Rectal smooth muscle tissue (tissue), 1 donor: ENCODE data around the gene RARS2.

Experiments used
- H3K27ac ChIP-seq: one replicate; pipeline ENCODE4 v1.7.0; 2013; ENCODE audit warnings: low read depth, low read length, inconsistent platforms
- H3K27me3 ChIP-seq: one replicate; pipeline ENCODE4 v1.7.0; 2013; ENCODE audit warnings: low read length; ENCODE audit not compliant: control insufficient read depth, insufficient read depth
- H3K36me3 ChIP-seq: one replicate; pipeline ENCODE4 v1.7.0; 2013; ENCODE audit warnings: low read length; ENCODE audit not compliant: control insufficient read depth, insufficient read depth
- H3K4me1 ChIP-seq: one replicate; pipeline ENCODE4 v1.7.0; 2013; ENCODE audit warnings: low read length; ENCODE audit not compliant: control insufficient read depth, insufficient read depth
- H3K4me3 ChIP-seq: one replicate; pipeline ENCODE4 v1.7.0; 2013; ENCODE audit warnings: low read length
- H3K9ac ChIP-seq: one replicate; pipeline ENCODE4 v1.7.0; 2013; ENCODE audit warnings: low read length

RARS2 gene

GRCh38 chr6:87606199-87606598, 16.4 kb upstream of the RARS2 start:
- peaks cover 2% of the 10 kb centered on the region for H3K36me3 ChIP-seq
- no peak overlapping the region for H3K9ac ChIP-seq
- no peaks in the 10 kb centered on the region for H3K27me3 ChIP-seq
- no peaks in the 10 kb centered on the region for H3K4me1 ChIP-seq
- H3K4me3 ChIP-seq: no peak overlapping the region
- H3K27ac ChIP-seq: no peak overlapping the region

DNA sequence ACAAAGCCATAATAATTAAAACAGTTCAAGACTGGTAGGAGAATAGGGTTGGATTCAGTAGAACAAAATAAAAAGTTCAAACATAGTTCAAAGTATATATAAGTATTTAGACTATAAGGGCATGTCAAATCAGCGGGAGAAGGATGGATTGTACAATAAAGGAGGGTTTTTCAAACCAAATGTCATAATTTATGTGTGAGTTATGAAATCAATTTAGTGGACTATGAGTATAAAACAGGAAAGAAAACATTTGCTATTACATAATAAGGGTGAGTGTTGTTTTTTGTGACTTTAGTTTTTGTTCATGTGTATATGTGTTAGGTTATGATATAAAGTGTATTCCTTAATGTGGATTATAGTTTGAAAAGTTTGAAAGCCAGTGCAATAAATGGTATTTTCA, 10.8 kb upstream of the RARS2 start:
- H3K27me3 ChIP-seq: no peaks in the 10 kb centered on the region
- H3K36me3 ChIP-seq: no peaks in the 10 kb centered on the region
- no peak overlapping the region for H3K9ac ChIP-seq
- no peak overlapping the region for H3K4me3 ChIP-seq
- H3K27ac ChIP-seq: no peak overlapping the region
- no peaks in the 10 kb centered on the region for H3K4me1 ChIP-seq

- H3K36me3 ChIP-seq: no peaks in the 10 kb centered on the region
- no peaks in the 10 kb centered on the region for H3K27me3 ChIP-seq
- peak overlapping the region; percentile 91 for H3K4me3 ChIP-seq
- no peak overlapping the region for H3K9ac ChIP-seq
- H3K27ac ChIP-seq: no peak overlapping the region
- H3K4me1 ChIP-seq: peaks cover 11% of the 10 kb centered on the region
These were observed 1.2 kb upstream of the RARS2 start for GRCh38 chr6:87590990-87591389.

- Histone ChIP-seq H3K27ac (peak overlapping the region; percentile 76), H3K27me3 (no peaks in the 10 kb centered on the region), H3K9ac (peak overlapping the region; percentile 79), H3K36me3 (no peaks in the 10 kb centered on the region), H3K4me3 (peak overlapping the region; percentile 91), H3K4me1 (peaks cover 11% of the 10 kb centered on the region)
These were observed 662 bp upstream of the RARS2 start for GRCh38 chr6:87590417-87590880.

DNA sequence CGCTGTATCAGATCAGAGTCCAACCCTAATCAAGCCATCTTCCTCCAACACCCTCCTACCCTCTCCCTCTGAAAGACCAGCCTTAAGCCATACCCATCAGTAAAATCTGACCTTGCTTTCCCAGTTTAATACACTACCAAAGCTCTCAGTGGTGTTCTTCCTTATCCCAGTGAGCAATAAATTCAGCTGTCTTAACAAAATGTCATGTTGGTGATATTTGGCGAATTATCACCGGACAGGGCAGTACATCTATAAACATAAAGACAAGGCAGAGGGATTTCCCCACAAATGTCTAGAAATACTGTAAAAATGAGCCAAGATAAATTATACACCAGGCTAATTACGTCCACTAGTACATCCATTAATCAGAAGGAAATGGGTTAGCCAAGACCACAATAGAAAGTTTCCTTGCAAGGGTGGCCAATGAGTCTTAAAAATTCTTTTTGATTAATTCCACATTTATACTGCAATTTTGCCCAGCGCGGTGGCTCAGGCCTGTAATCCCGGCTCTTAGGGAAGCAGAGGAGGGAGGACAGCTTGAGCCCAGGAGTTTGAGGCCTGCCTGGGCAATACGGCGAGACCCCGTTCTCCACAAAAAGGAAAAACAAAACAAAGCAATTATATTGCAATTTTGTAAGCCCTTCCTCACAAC, 905 bp downstream of the RARS2 start:
- H3K9ac ChIP-seq: peak overlapping the region; percentile 79
- H3K4me3 ChIP-seq: peak overlapping the region; percentile 91
- H3K27me3 ChIP-seq: no peaks in the 10 kb centered on the region
- no peaks in the 10 kb centered on the region for H3K36me3 ChIP-seq
- H3K27ac ChIP-seq: no peak overlapping the region
- peaks cover 11% of the 10 kb centered on the region for H3K4me1 ChIP-seq

GRCh38 chr6:87586371-87587077, 3.3 kb downstream of the RARS2 start:
- Histone ChIP-seq H3K4me3 (no peak overlapping the region), H3K36me3 (peaks cover 3% of the 10 kb centered on the region), H3K27ac (no peak overlapping the region), H3K27me3 (no peaks in the 10 kb centered on the region), H3K4me1 (peaks cover 11% of the 10 kb centered on the region), H3K9ac (no peak overlapping the region)

- Histone ChIP-seq H3K4me1 (peaks cover under 1% of the 10 kb centered on the region), H3K9ac (no peak overlapping the region), H3K27me3 (no peaks in the 10 kb centered on the region), H3K4me3 (no peak overlapping the region), H3K27ac (no peak overlapping the region), H3K36me3 (peaks cover 3% of the 10 kb centered on the region)
These were observed 6.0 kb downstream of the RARS2 start for GRCh38 chr6:87583822-87584221.

DNA sequence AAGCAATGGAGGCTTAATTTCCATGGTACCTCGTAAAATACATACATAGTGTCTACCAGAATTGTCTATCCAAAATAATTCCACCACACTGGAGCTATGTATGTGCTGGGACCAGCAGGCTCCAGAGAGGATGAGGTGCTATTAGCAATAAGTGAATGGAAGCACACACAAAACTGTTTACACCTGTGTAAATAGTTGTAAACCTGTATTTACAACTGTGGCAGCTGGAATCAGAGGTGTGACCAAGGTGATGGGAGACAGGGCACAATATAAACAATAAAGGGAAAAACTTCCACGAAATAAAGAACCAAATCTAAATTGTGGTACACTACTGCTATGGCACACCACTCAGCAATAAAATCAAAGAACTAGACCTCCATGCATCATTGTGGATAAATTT, 14.4 kb downstream of the RARS2 start:
- H3K9ac ChIP-seq: no peak overlapping the region
- no peaks in the 10 kb centered on the region for H3K36me3 ChIP-seq
- H3K4me3 ChIP-seq: no peak overlapping the region
- no peak overlapping the region for H3K27ac ChIP-seq
- H3K4me1 ChIP-seq: peaks cover 7% of the 10 kb centered on the region
- no peaks in the 10 kb centered on the region for H3K27me3 ChIP-seq

DNA sequence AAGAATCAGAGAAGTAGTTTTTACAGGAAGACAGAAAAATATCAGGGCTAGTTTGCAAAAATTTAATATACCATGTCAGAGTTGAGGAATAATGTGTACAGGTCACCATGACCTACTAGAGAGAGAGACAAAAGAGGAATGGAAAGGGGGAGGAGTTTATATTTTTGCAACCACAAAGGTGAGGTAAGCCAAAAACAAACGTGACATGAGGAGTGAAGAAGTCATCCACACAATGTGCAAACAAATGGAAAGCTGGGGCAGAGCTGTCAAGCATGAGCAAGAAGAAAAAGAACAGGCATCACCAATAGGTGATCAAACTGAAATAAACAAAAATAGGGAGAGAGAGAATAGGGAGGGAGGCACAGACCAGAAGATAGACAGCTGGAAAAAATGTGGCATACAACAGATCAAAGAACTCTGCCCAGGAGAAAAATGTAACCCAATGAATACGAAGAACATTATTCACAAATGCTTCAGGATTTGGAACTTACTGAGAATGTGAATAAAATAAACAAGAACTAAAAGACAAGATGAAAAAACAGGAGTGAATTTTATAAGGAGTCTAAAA, 15.5 kb downstream of the RARS2 start:
- Histone ChIP-seq H3K9ac (no peak overlapping the region), H3K4me1 (peaks cover 7% of the 10 kb centered on the region), H3K27ac (no peak overlapping the region), H3K4me3 (no peak overlapping the region), H3K27me3 (no peaks in the 10 kb centered on the region), H3K36me3 (no peaks in the 10 kb centered on the region)

DNA sequence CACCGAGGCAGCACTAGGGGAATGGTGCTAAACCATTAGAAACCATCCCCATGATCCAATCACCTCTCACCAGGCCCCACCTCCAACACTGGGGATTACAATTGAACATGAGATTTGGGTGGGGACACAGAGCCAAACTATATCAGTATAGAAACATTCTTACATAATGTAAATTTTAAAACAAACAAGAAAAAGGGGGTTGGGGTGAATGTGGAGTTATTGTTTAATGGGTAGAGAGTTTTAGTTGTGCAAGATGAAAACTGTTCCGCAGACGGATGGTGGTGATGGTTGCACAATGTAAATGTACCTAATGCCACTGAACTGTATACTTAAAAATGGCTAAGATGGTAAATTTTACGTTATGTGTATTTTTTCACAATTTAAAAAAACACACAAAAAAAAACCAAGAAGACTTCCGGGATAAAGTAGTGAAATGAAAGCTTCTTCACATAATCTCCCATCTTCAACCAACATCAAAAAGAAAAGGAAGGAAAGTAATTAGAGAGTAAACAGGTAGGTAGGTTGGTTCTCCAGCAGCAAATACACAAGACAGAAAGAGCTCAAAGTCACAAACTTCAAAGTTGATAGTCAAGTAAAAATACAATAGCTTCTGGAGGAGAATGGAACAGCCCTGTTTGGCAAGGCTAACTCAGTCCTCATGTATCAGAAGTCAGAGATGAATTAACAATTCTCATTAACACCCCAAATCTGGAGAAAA, 16.3 kb downstream of the RARS2 start:
- no peaks in the 10 kb centered on the region for H3K36me3 ChIP-seq
- no peaks in the 10 kb centered on the region for H3K27me3 ChIP-seq
- H3K4me1 ChIP-seq: peaks cover 7% of the 10 kb centered on the region
- H3K27ac ChIP-seq: no peak overlapping the region
- H3K9ac ChIP-seq: no peak overlapping the region
- no peak overlapping the region for H3K4me3 ChIP-seq

DNA sequence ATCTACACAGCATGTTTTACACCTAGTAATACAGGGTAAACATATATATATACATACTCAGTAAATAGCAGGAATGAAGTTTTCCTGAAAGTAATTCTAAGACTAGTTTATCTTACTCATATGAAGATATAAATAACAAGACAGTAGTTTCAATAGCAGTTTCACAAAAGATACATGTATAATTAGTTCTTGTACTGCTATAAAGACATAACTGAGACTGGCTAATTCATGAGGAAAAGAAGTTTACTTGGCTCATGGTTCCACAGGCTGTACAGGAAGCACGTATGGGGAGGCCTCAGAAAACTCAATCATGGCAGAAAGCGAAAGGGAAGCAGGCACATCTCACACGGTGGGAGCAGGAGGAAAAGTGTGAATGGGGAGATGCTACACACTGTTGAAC, 16.9 kb downstream of the RARS2 start:
- H3K27me3 ChIP-seq: no peaks in the 10 kb centered on the region
- no peaks in the 10 kb centered on the region for H3K36me3 ChIP-seq
- no peak overlapping the region for H3K27ac ChIP-seq

GRCh38 chr6:87572021-87572420, 17.8 kb downstream of the RARS2 start:
- Histone ChIP-seq H3K27ac (no peak overlapping the region), H3K4me1 (peaks cover 7% of the 10 kb centered on the region), H3K27me3 (no peaks in the 10 kb centered on the region), H3K4me3 (no peak overlapping the region), H3K9ac (no peak overlapping the region), H3K36me3 (no peaks in the 10 kb centered on the region)

More for the DNA sequence above, 16.9 kb downstream of the RARS2 start:
- H3K4me3 ChIP-seq: no peak overlapping the region
- H3K4me1 ChIP-seq: peaks cover 7% of the 10 kb centered on the region
- H3K9ac ChIP-seq: no peak overlapping the region
